Breast epithelium (tissue), 3 donors: Measurements from ENCODE around the gene RIMKLA.

Experiments
- CTCF ChIP-seq, 3 donors: fragments of 450-650 bp; IDR thresholded peaks; one replicate each; pipeline ENCODE4 v1.5.1; 2016 to 2017; ENCODE audit warnings: antibody characterized with exemption in 3 of 3, mild to moderate bottlenecking in 3 of 3, moderate library complexity in 3 of 3
- POLR2AphosphoS5 ChIP-seq, 3 donors: sonication (generic); formaldehyde crosslinking; IDR thresholded peaks; one replicate each; pipeline ENCODE4 v1.6.1; 2017; ENCODE audit warnings: antibody characterized with exemption in 3 of 3

- TF ChIP-seq POLR2AphosphoS5 (IDR thresholded peaks at IDR 0.05) (no peak), CTCF (IDR thresholded peaks at IDR 0.05) (no peak)
Measured at GRCh38 chr1:42392255-42392654, 11.7 kb downstream of the RIMKLA start.
